NCI-H1417 (cell line): ENCODE results near the gene LAYN.
A peak's percentile ranks its signal among the peaks of the same experiment; 100 is the strongest.

Experiments
- DNase-seq, 3 experiments: peaks; one replicate each; lab custom pipeline; 2025; lab: John Stamatoyannopoulos, UW

The LAYN gene

GRCh38 chr11:111562692-111563389 is 22.3 kb downstream of the LAYN start:
- no peak for DNase-seq

- peak; percentile 68 to 86 (median 76) for DNase-seq
These were observed 24.7 kb downstream of the LAYN start for GRCh38 chr11:111565114-111565720.

- peak in 2 of 3 experiments; percentile 28 to 55 for DNase-seq
These were observed 25.8 kb downstream of the LAYN start for GRCh38 chr11:111566324-111566723.

GRCh38 chr11:111569476-111569875 is 29.0 kb downstream of the LAYN start:
- DNase-seq = no peak

- DNase-seq = no peak
These were observed 30.3 kb downstream of the LAYN start for GRCh38 chr11:111570796-111571195.

GRCh38 chr11:111571829-111572501 is 31.4 kb downstream of the LAYN start:
- DNase-seq = no peak

- no peak for DNase-seq
These were observed 32.1 kb downstream of the LAYN start for GRCh38 chr11:111572581-111572980.

GRCh38 chr11:111573821-111574249 is 33.3 kb downstream of the LAYN start:
- peak in 1 of 3 experiments; percentile 43 for DNase-seq

GRCh38 chr11:111574373-111575225 is 34.1 kb downstream of the LAYN start:
- DNase-seq = peak in 2 of 3 experiments; percentile 54 to 65

- DNase-seq = no peak
These were observed 35.2 kb downstream of the LAYN start for GRCh38 chr11:111575740-111576139.

GRCh38 chr11:111577821-111578220 is 37.3 kb downstream of the LAYN start:
- DNase-seq = no peak

GRCh38 chr11:111581341-111581740 is 40.8 kb downstream of the LAYN start:
- no peak for DNase-seq

GRCh38 chr11:111582163-111582562 is 41.6 kb downstream of the LAYN start:
- no peak for DNase-seq

GRCh38 chr11:111582881-111583280 is 42.4 kb downstream of the LAYN start:
- DNase-seq = no peak

GRCh38 chr11:111585371-111585770 is 44.9 kb downstream of the LAYN start:
- DNase-seq = no peak

GRCh38 chr11:111586388-111586831 is 45.9 kb downstream of the LAYN start:
- DNase-seq = peak; percentile 40 to 79 (median 44)

- DNase-seq = no peak
These were observed 48.6 kb downstream of the LAYN start for GRCh38 chr11:111589114-111589513.

- DNase-seq = no peak
These were observed 49.5 kb downstream of the LAYN start for GRCh38 chr11:111589886-111590499.

GRCh38 chr11:111591187-111591960 is 50.9 kb downstream of the LAYN start:
- DNase-seq = no peak

- no peak for DNase-seq
These were observed 52.0 kb downstream of the LAYN start for GRCh38 chr11:111592491-111592890.

- no peak for DNase-seq
These were observed 55.8 kb downstream of the LAYN start for GRCh38 chr11:111596319-111596718.
